SK-N-MC (cell line): Measurements from ENCODE around the gene JAK2.

ENCODE experiments used
- EZH2 ChIP-seq: fragments of 200-600 bp; sonication (generic); IDR thresholded peaks from one replicate; pipeline ENCODE4 v1.6.1; 2017; ENCODE audit warnings: antibody characterized with exemption
- FOXP2 ChIP-seq: optimal IDR thresholded peaks from 2 replicates; pipeline ENCODE3; 2011; ENCODE audit warnings: mild to moderate bottlenecking, moderate library complexity; ENCODE audit not compliant: insufficient read depth; ENCODE audit errors: extremely low read length, control extremely low read depth
- POLR2AphosphoS5 ChIP-seq: IDR thresholded peaks from 2 replicates; pipeline ENCODE4 v1.6.1; 2012; ENCODE audit warnings: mild to moderate bottlenecking, low read depth, low read length, borderline replicate concordance

DNA sequence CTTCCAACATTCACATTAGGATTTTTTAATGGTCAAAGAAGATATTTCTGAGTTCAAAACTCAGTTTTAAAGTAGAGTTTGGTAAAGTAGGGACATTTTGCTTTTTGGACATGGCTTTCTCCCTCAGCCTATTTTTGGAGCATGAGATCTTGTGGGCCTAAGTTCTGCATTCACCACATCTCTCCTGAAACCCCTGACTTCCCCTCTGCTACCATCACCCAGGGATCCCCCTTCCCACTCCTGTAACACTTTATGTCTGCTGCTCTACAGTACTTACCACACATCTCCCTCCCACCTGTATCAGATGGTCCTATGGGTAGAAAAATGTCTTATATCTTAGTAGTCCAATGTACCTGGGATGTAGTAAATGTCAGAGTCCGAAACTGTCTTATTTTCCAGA, 48.2 kb upstream of the JAK2 start:
- TF ChIP-seq EZH2 (no peak), FOXP2 (no peak), POLR2AphosphoS5 (no peak)
